Smooth muscle cell (in vitro differentiated cells): ENCODE measurements around the gene DDX39B. TPM values are rescaled to one million over a fixed set of nuclear protein-coding genes. Genes with fewer than 3 reads are reported as not detected.

Source experiments
- DNase-seq: peaks from one replicate; lab custom pipeline; 2025; ENCODE audit not compliant: unreplicated experiment; lab: John Stamatoyannopoulos, UW
- H2AFZ ChIP-seq: fragments of 200-600 bp; sonication (generic); 2 replicates; pipeline ENCODE4 v1.6.0; 2016; ENCODE audit warnings: antibody characterized with exemption, low read depth, mild to moderate bottlenecking
- H3F3A ChIP-seq: fragments of 200-600 bp; sonication (generic); 2 replicates; pipeline ENCODE4 v1.6.0; 2017; ENCODE audit warnings: antibody characterized with exemption, low read depth
- H3K27ac ChIP-seq: fragments of 200-600 bp; sonication (generic); 2 replicates; pipeline ENCODE4 v1.5.1; 2016; ENCODE audit warnings: low read depth, mild to moderate bottlenecking
- H3K27me3 ChIP-seq: fragments of 200-600 bp; sonication (generic); 2 replicates; pipeline ENCODE4 v1.6.1; 2016; ENCODE audit warnings: low read depth, mild to moderate bottlenecking
- H3K36me3 ChIP-seq: fragments of 200-600 bp; sonication (generic); 2 replicates; pipeline ENCODE4 v1.5.1; 2016; ENCODE audit warnings: low read depth
- H3K4me1 ChIP-seq: fragments of 200-600 bp; sonication (generic); 2 replicates; pipeline ENCODE4 v1.5.1; 2016; ENCODE audit warnings: low read depth
- H3K4me2 ChIP-seq: fragments of 200-600 bp; sonication (generic); 2 replicates; pipeline ENCODE4 v1.6.0; 2016; ENCODE audit warnings: mild to moderate bottlenecking
- H3K4me3 ChIP-seq: fragments of 200-600 bp; sonication (generic); 2 replicates; pipeline ENCODE4 v1.5.1; 2016; ENCODE audit warnings: mild to moderate bottlenecking
- H3K79me2 ChIP-seq: fragments of 200-600 bp; sonication (generic); 2 replicates; pipeline ENCODE4 v1.6.0; 2016; ENCODE audit warnings: low read depth, mild to moderate bottlenecking
- H3K9ac ChIP-seq: fragments of 200-600 bp; sonication (generic); 2 replicates; pipeline ENCODE4 v1.6.0; 2016; ENCODE audit warnings: low read depth
- H3K9me3 ChIP-seq: fragments of 200-600 bp; sonication (generic); replicated peaks from 2 replicates; pipeline ENCODE4 v1.5.1; 2016; ENCODE audit warnings: low read depth
- H4K20me1 ChIP-seq: fragments of 200-600 bp; sonication (generic); 2 replicates; pipeline ENCODE4 v1.6.0; 2016; ENCODE audit warnings: low read depth
- WGBS: methylation state at CpG from one replicate; pipeline ENCODE4 v1.1.7; 2016; ENCODE audit warnings: low lambda C conversion rate; 5-methylcytosine and 5-hydroxymethylcytosine counted together
- polyA plus RNA-seq: library from polyadenylated mRNA; unstranded; fragments of >200 nt; fragmentation: Nextera tagmentation; extraction: Ambion mirVana; gene quantifications from 2 replicates; pipeline ENCODE4 v1.2.1, GENCODE V29; 2016
- total RNA-seq: library from RNA; depleted of rRNA; stranded (reverse); fragments of >200 nt; gene quantifications from 2 replicates; pipeline ENCODE4 v1.2.3, GENCODE V29; 2014
- TF ChIP-seq, protein P1 (sequence below): fragments of 200-600 bp; sonication (generic); IDR thresholded peaks from 2 replicates; pipeline ENCODE4 v1.5.1; 2017; ENCODE audit warnings: borderline replicate concordance, mild to moderate bottlenecking, antibody characterized with exemption; ENCODE audit not compliant: insufficient read depth, poor library complexity, severe bottlenecking

The DDX39B gene
- total and polyA plus RNA-seq, 2 experiments from 2014 or later: 117 to 153 TPM

DNA sequence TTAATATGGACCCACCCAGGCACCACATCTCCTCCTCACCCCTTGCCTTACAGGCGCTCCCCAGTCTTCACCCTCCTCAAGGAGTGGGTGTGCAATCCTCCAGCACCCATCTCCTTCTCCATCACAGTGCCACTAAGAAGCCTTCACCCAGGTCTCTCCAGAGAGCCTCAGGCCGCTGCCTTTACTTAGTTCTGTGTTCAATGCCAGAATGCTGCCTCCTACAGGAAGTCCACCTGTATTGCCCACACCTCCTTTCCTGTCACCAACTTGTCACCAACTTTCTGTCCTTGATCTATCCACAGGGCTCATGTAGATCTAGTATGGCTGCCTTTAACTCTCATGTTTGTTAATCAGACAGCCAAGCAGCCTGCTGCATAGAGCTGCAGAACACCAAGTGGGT, 43.7 kb upstream of the DDX39B start:
- 74% methylated on average over 2 of the region's 2 CpGs for WGBS
- TF ChIP-seq, protein P1, sequence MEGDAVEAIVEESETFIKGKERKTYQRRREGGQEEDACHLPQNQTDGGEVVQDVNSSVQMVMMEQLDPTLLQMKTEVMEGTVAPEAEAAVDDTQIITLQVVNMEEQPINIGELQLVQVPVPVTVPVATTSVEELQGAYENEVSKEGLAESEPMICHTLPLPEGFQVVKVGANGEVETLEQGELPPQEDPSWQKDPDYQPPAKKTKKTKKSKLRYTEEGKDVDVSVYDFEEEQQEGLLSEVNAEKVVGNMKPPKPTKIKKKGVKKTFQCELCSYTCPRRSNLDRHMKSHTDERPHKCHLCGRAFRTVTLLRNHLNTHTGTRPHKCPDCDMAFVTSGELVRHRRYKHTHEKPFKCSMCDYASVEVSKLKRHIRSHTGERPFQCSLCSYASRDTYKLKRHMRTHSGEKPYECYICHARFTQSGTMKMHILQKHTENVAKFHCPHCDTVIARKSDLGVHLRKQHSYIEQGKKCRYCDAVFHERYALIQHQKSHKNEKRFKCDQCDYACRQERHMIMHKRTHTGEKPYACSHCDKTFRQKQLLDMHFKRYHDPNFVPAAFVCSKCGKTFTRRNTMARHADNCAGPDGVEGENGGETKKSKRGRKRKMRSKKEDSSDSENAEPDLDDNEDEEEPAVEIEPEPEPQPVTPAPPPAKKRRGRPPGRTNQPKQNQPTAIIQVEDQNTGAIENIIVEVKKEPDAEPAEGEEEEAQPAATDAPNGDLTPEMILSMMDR: peak; percentile 33

DNA sequence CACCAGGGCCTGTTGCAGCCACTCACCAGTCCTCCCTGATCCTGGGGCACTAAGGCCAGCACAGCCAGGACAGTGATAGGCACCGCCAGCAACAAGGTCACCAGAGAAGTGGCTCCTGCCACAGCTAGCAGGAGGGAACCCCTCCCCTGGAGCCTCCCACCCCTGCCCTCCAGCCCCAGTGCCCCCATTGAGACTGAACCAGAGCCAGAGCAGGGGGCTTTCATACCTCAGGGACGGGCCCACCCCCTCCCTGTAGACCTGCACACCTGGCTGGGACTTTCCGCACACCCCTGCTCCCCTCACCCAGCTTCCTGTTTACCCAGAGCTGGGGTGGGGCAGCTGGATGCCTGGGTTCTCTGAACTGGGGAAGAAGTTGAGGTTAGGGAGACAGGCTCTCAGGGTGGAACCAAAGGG, 40.4 kb upstream of the DDX39B start, which contains the start of gene LTB:
Gene LTB (minus strand): TSS at position 195 of the 414 bp plus-strand sequence. CDS start 7 bp downstream, at position 188.
- Histone ChIP-seq H4K20me1 (no peaks in the 10 kb centered on the region), H3K4me3 (peak within 1 kb of the TSS; percentile 63), H3F3A (no peaks in the 10 kb centered on the region), H3K79me2 (no peaks in the 10 kb centered on the region), H3K4me1 (no peaks in the 10 kb centered on the region), H3K4me2 (peak within 1 kb of the TSS; percentile 84), H3K36me3 (no peaks in the 10 kb centered on the region), H3K27me3 (no peaks in the 10 kb centered on the region), H3K27ac (peak within 1 kb of the TSS; percentile 42), H2AFZ (peak within 1 kb of the TSS; percentile 79), H3K9me3 (no peaks in the 10 kb centered on the region), H3K9ac (peak within 1 kb of the TSS; percentile 82)
- 97% methylated on average over 3 of the region's 3 CpGs for WGBS
- no peak for DNase-seq
- TF ChIP-seq, protein P1: no peak

More for the DNA sequence above, 43.7 kb upstream of the DDX39B start:
- Histone ChIP-seq H3K27ac (no peak overlapping the region), H3K9ac (no peak overlapping the region), H3K4me1 (no peaks in the 10 kb centered on the region), H3K9me3 (no peaks in the 10 kb centered on the region), H2AFZ (no peak overlapping the region), H3K36me3 (no peaks in the 10 kb centered on the region), H3K4me2 (no peak overlapping the region), H3F3A (no peaks in the 10 kb centered on the region), H3K4me3 (no peak overlapping the region), H3K79me2 (no peaks in the 10 kb centered on the region), H3K27me3 (no peaks in the 10 kb centered on the region), H4K20me1 (no peaks in the 10 kb centered on the region)
- no peak for DNase-seq

DNA sequence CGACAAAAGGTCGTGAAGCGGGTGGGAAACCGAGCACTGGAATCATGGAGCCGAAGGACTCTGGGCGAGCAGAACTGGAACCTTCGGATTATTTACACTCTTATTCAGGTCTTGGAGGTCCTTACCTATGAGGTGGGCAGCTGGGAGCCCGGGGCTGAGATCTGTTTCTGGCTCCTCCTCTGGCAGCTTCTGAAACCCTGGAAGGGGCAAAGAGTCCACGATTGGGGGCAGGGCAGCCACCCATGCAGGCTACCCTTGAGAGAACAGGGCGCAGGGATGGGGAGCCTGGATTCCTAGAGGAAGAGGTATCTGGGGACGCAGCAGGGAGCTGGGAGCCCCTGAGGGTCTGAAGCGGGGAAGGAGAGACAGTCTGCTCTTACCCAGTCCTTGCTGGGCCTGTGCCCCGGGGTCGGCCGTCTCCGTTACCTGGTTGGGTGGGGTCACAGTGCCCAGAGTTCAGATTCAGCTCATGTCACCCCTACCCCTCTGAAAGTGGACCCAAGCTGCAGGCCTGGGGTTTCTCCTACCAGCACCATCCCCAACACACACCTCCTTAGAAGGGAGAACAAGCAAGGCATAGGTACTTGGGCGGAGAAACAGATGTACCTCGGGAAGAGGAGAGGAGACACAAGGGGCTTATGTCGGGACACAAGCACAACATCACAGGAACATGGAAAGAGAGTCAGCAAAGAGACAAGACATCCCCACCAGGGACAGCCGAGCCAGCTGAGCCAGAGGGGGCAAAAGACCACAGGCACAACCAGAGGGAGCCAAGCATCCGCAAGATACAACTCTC, 39.8 kb upstream of the DDX39B start:
- H3K9me3 ChIP-seq: no peaks in the 10 kb centered on the region
- no peaks in the 10 kb centered on the region for H3K27me3 ChIP-seq
- 41% methylated on average over 21 of the region's 21 CpGs for WGBS
- peak overlapping the region; percentile 63 for H3K4me3 ChIP-seq
- H3K4me2 ChIP-seq: peak overlapping the region; percentile 84
- TF ChIP-seq, protein P1: no peak
- H2AFZ ChIP-seq: peak overlapping the region; percentile 79
- H3K4me1 ChIP-seq: no peaks in the 10 kb centered on the region
- H3K27ac ChIP-seq: peak overlapping the region; percentile 42
- no peak for DNase-seq
- no peaks in the 10 kb centered on the region for H4K20me1 ChIP-seq
- no peaks in the 10 kb centered on the region for H3F3A ChIP-seq
- H3K9ac ChIP-seq: peak overlapping the region; percentile 82
- H3K79me2 ChIP-seq: no peaks in the 10 kb centered on the region
- no peaks in the 10 kb centered on the region for H3K36me3 ChIP-seq
